GM18858 (cell line): ENCODE data around the gene MAPKBP1.

ENCODE experiments used
- ATAC-seq: cut with Tn5 transposase; IDR thresholded peaks from one replicate; pipeline ENCODE4 v1.9.1; 2021; ENCODE audit not compliant: unreplicated experiment

The MAPKBP1 gene

DNA sequence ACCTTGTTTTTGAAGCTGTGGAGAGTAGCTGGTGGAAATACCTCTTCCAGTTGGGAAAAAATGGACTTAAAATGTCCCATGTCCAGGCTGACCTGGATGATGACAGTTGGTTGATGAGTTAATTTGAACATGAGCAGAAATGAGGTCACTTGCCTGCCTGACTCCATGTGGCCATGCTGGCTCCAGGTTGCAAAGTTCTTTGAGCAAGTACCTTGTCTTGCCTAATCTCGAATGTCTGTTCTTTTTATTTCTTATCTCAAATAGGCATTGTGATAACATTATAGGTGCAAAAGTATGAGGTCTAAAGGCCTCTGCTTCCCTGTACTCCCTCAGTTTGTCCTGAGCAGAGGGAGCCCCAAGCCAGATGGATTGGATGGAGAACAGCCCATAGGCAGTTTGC lies 9.0 kb downstream of the MAPKBP1 start:
- no peak for ATAC-seq

DNA sequence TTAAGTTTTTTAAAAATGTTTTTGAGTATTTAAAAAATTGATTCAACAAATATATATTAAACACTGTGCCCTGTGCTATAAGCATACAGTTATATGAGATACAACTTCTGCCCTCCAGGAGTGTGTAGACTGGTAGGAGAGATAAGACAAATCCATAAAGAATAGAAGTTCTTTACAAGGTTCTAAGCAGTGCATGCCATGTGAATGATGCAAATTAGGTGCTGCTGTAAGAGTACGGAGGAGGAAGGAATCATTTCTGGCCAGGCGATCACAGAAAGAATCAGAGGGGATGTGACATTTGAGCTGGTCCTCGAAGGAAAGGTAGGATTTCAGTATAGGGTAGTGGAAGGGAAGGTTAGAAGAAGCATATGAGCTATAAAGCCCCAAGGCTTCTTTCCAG lies 14.0 kb downstream of the MAPKBP1 start:
- no peak for ATAC-seq

DNA sequence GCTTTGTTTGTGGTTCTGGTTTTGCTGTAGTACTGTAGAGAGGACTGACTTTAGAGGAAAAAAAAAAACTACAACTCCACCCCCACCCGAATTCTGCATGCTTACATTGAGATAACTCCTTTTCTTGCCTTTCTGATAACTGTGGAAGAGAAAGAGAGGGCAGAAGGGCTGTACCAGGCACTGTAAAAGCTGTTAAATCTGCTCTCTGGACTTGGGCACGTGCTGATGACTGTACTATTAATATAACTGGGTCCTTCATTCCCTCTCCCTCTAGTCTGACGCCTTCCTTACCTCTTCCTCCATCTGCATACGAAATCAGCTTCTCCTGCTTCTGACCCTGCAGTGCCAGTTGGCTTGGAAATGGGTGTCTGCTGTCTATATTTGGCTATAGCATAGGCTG lies 15.0 kb downstream of the MAPKBP1 start:
- ATAC-seq: no peak

DNA sequence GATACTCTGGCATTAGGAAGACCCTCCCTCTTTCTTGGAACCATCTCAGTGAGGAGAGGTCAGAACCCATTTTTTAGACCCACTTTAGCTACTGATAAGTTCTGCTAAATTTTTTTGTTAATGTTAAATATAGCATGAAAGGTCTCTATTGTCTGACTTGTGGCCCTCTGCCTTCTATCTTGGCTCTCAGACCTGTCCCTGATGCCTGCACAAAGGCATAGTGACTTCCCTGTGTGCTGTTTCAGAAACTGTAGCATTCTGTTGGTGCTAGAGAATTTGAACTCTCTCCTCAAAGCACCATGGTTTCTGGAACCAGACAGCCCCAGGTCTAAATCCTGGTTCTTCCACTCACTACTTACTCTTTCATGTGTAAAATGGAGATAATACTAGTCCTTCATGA lies 15.4 kb downstream of the MAPKBP1 start:
- no peak for ATAC-seq

DNA sequence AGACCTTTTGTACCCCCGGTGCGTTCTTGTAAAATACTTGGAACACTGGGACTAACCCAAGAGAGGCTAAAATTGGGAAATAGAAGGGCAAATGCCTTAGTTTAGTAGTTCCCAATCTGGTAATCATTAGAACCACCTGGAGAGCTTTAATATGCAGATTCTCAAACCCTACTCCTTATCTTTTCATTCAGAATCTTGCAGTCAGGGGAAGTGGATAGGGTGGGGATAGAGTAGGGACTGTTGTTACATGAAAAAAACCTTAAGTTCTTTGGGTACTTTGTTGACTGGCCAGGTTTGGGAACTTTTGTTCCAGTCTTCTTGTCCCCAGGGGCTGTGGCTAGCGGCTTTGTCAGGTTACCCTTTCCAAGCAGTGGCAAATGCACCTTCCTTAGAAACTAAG lies 15.9 kb downstream of the MAPKBP1 start:
- no peak for ATAC-seq

DNA sequence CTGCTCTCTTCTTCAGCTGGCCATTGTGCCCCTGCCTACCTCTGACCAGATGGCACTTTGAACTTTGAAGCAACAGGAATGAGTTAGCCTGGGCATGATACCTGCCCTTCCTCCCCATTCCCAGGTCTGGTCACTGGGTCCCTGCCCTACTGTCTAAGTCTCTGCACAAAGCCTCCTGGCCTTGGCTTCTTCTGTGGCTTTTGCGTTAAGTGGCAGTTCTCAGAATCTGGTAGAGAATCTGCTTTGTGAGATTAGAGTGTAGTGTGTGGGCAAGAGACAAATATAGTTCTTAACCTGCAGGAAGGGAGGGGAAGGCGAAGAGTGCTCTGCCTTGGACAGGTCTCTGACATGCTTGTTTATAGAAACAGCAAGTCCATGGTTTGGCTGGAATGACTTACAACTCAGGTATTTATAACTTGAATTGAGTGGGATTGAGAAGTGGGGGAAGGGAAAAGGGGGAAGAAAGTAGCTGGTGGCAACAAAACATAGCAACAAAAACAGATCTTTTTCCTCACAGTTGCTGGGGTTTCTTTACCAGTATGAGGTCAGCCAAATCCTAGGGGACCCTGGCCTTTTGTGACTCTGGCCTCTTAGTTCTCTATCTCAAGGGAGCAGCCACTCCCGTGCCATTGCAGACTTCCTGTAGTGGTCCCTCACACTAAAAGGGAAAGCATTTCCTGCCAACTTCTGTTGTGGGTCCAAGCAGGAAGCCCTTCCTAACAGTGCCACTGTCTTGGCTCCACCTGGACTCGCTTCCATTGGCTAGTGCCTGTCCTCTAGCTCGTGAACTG lies 16.7 kb downstream of the MAPKBP1 start:
- no peak for ATAC-seq

DNA sequence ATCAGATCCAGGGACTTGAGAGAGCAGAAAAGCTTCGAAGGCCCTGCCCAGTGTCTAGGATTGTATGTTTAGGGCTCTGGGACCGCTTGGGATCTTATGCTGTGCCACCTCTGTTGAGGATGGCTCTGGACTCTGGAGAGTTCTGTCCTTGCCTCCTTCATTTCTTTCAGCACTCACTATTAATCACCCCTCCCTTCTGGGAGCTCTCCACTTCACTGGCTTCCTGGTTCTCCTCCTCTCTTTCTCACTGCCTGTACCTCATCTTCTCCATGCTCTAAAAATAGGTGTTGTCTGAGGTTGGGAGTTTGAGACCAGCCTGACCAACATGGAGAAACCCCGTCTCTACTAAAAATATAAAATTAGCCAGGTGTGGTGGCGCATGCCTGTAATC lies 17.3 kb downstream of the MAPKBP1 start:
- no peak for ATAC-seq

DNA sequence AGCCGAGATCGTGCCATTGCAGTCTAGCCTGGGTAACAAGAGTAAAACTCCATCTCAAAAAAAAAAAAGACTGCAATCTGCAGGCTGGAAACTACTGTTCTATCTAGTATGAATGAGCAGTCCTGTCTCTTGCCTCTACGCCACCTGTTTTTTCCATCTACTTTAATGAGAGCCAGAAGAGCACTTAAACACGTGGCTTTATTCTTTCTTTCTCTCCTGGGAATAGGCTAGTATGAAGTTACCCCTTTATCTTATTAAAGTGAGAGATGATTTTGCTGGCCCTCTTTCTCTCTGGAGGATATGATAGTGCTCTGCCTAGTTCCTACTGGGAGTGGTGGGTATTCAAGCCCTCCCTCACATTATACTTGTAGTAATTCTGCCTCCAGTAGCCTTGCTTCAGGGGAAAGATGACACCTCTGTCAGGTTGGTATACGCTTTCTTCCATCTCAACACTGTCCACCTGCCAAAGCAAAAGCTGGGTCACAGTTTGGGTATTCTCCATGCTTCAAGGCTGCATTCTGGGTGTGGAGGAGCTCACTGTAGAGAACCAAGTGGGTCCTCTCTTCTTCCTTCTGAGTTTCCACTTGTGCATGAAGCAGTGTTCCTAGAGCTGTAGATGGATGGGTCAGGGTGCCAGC lies 17.8 kb downstream of the MAPKBP1 start:
- ATAC-seq: no peak

DNA sequence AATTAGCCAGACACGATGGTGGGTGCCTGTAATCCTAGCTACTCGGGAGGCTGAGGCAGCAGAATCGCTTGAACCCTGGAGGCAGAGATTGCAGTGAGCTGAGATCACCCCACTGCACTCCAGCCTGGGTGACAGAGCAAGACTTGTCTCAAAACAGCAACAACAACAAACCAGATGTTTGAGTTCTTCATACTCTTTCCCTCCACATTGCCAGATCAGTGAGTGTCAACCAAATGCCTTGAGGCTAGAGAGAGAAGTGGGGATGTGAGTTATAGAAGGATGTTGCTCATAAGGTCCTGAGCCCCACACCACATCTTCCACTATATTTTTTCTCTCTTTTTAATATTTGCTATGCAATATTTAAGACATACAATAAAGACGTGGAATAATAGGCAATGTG lies 19.8 kb downstream of the MAPKBP1 start:
- ATAC-seq: no peak

DNA sequence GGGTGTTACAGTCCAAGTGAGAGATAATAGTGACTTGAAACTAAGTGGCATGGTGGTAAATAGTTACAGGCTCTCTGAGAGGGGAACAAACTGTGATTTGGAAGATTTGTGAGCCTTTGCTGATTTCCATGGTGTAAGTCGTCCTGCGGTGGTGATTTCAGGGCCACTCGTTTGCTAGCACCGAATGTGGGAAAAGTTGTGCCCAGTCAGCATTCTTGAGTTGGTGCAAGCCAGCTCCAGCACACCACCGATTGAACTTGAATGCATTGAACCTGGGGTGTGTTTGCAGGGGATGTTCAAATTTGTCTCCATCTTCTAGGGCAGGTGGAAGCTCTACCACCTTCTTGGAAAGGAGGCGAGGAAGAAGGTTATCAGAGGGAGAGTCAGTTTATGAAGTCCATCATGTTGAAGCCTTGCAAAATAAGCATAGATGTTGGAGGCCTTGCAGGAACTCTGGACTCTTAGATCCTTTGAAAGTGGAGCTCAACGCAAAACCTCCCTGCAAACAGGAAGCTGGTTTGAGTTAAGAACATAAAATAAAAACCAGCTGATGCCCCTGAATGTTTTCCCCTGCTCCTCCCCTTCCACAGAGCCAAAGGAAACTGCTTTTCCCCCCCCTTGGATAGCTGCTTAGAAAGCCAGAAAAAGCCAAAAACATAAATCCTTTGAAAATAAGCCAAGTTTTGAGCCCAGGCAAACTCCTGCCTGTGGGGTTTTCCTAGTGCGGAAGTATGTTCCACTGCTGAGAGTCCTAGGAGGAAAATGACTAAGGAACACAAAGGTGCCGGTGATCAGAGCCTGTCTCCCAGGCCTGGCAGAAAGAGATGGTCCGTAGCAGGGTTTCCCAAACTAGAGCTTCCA lies 21.9 kb downstream of the MAPKBP1 start:
- no peak for ATAC-seq

DNA sequence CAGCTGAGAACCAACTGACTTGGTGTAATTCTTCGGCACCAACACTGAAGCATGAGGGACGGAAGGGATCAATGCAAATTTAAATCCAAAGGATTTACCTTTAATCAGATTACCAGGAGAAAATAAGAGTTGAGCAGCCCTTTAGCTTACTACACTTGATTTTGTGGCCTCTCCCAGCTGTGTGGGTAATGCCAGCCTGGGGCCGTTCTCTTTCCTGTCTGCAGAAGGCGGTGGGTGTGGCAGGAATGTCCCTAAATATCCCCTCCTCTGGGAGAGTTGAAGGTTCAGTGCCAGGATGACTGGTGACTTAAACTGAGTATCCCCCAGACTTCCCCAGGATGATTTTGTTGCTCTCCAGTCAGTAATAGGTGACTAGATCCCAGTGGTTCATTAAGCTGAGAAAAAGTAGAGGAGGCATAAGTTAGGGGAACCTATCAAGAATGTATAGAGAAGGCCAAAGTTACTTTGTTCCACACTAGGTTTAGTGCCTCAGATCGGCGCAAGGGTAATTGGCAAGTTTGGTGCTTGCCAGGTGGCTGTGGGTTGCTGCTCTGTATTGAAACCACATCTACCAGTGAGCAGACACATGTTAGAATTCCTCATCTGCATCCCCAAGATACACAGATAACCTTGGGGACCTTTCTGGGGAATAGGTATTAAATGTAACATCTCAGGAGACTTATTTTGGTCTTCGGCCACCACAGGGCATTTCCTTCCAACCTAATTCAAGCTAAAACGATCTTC lies 23.1 kb downstream of the MAPKBP1 start:
- no peak for ATAC-seq

DNA sequence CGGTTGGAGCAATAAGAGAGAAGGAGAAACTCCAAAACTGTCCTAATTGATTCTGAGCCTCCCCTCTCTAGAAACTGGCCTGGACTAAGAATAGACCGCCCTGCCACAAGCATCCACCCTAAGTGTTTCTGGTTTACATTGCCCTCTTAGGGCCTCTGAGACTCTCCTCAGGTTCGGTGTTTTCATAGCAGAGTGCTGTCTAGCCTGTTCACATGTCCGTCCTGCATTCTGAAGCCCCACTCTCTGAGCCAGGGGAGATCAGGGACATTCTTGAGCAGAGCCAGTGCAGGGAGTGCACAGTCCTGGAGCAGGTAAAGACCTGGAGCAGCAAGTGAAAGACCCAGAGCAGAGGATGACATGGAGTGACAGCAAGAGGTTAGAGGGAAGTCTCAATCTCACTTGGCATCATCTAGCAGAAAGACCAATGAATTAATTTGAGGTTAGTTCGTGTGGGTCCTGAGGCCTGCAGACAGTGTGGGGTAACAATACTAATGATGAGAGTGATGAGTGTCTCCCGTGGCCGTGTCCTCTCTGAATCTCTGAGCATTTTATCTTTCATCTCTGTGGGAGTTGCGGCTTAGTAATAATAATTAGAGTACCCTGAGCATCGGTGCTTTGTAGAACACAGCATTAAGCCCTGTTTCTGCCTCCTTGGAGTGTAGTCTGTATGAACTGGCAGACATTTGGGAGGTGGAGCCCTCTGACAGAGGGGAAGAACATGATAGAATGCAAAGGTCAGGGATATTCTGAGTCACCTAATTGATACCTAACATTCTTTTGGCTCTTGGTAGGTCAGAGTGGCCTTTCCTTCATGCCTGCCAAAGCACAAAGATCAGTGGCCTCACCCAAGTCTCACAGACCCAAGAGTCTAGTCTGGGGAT lies 24.6 kb downstream of the MAPKBP1 start:
- no peak for ATAC-seq

DNA sequence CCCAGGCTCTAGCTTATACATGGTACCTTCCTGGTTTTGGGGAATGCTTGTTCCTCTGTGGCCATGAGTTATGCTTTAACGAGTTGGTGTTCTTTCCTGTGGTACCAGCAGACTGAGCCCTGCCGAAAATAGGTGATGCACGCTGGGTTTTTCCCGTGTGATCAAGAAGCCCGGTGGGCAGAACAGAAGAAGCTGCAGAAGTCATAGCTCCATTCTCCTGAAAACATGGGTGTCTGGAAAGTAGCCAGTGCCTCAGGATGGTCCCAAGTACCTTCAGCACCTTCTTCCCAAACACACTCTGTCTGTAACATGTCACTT lies 25.2 kb downstream of the MAPKBP1 start:
- ATAC-seq: no peak

DNA sequence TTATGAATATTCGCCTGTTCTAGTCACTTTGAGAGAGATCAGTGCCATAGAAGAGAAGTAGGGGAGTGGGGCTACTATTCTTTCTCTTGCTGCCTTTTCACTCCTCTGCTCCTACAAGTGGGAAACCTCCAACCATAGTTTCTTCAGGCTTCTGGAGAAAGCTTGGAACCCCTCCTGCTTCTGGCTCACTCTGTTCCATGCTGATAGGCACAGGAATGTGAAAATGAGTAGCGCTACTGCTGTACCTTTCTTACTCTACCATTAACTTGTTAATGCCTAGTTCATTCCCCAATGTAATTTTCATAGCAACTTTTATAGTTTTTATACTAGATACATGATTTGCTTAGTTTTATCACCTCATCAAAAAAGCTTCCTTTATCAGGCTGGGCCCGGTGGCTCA lies 26.9 kb downstream of the MAPKBP1 start:
- no peak for ATAC-seq

DNA sequence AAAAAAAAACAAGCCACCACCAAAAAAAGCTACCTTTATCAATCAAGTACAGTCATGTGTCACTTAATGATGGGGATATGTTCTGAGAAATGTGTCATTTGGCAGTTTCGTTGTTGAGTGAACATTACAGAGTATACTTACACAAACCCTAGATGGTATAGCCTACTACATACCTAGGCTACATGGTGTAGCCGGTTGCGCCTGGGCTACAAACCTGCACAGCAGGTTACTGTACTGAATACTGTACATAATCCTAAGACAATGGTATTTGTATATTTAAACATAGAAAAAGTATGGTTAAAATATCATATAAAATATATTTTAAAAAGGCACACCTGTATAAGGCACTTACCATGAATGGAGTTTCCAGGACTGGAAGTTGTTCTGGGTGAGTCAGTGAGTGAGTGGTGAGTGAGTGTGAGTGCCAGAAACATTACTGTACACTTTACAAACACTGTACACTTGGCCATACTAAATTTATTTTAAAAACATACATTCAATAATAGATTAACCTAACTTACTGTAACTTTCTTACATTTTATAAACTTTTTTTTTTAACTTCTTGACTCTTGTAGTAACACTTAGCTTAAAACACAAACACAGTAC lies 27.7 kb downstream of the MAPKBP1 start:
- no peak for ATAC-seq

DNA sequence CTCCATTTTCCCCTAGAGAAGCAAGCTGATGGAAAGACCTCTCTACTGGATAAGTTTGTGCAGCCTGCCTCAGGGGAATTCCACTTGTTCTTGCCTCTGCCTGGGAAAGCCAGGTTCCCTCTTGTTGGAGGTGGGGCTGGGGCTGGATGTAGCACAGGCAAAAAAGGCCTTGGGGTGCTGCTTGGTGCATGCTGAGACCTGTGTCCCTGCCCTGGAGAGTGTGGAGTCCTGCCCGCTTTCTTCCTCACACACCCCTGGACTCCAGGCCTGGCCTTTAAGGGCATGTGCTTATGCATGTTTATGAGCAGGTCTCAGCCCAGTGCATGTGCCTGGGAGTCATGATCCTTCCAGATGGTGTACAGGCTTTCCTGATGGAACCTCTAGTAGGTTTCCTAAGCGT lies 30.1 kb downstream of the MAPKBP1 start:
- no peak for ATAC-seq

DNA sequence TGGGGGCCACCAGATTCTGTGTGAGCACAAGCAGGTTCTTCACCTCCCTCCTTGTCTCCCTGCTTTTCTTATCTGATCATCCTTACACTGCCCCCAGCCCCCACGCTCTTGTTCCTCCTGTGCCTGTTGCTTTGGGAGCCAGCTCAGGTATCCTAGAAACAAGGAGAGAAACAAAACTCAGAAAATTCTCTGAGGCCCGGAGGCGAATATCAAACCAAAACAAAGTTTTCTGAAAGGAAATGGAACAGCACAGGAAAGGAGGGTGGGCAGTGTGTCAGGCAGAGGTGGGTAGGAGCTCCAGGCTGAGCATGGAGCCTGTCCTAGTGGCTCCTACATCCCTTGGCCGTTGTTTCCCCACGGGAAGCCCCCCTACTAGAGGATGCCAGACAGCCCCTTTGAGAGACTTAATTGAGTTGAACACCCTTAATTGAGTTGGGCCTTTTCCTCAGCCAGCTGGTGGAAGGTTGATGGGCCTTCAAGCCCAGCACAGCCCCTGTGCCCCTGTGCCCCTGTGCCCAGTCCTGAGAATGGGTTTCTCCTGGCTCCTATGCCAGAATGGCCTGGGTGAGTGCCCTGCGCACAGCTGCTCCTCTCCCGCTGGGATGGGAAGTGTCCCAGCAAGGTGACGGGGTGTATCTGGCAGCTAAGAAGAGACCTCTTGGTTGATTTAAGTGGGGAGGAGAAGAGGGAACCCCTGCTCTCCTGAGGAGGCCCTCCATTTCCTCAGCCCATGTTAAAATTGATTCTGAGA lies 30.8 kb downstream of the MAPKBP1 start:
- ATAC-seq: no peak

DNA sequence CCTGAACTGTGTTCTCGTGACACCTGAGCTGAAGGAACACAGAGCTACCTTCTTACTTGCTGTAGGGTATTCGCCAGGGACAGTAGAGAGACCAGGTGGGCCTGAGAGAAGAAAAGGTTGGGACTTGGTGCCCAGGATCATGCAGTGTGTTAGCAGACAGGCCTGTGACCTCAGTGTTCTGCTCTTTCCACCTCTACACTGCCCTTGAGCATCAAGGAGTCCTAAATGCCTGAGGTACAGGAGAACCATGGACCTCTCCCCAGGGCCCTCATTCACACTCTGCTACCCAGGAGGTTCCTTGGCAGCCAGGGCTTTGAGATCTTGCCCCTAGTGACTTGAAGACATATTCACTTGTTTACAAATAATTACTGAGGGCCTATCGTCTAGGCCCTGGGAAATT lies 31.4 kb downstream of the MAPKBP1 start:
- ATAC-seq: no peak
